ENCODE data around the gene HEPACAM.

- TF ChIP-seq, protein P1, sequence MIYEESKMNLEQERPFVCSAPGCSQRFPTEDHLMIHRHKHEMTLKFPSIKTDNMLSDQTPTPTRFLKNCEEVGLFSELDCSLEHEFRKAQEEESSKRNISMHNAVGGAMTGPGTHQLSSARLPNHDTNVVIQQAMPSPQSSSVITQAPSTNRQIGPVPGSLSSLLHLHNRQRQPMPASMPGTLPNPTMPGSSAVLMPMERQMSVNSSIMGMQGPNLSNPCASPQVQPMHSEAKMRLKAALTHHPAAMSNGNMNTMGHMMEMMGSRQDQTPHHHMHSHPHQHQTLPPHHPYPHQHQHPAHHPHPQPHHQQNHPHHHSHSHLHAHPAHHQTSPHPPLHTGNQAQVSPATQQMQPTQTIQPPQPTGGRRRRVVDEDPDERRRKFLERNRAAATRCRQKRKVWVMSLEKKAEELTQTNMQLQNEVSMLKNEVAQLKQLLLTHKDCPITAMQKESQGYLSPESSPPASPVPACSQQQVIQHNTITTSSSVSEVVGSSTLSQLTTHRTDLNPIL (CRISPR knock-in tag; IDR thresholded peaks at IDR 0.05; ENCODE audit: low read depth) = no peak
- TF ChIP-seq ESRRG (CRISPR knock-in tag; IDR thresholded peaks at IDR 0.05) = no peak
- no peak for TF ChIP-seq ZC3H10 (CRISPR knock-in tag; IDR thresholded peaks at IDR 0.05)
- no peak for TF ChIP-seq ZNF565 (CRISPR knock-in tag; conservative IDR thresholded peaks at IDR 0.05; ENCODE audit: low read depth)
- no peak for TF ChIP-seq TOX (CRISPR knock-in tag; IDR thresholded peaks at IDR 0.05; ENCODE audit: borderline replicate concordance)
Observed at GRCh38 chr11:124902616-124903015, 33.2 kb downstream of the HEPACAM start.
